IMR-90 (cell line): ENCODE data around the gene HEYL. TPM values are rescaled to one million over a fixed set of nuclear protein-coding genes. Genes with fewer than 3 reads are reported as not detected.

ENCODE experiments used
- ATAC-seq: fragments of 200-7000 bp; cut with Tn5 transposase; 2 replicates; pipeline ENCODE4 v1.9.1; 2020; ENCODE audit warnings: low read depth, mild to moderate bottlenecking, moderate library complexity
- BruUV-seq: library from RNA; stranded (reverse); fragments of 400-500 nt; replicated peaks from 2 replicates; lab custom pipeline; 2021; lab: Mats Ljungman, UMichigan
- CTCF ChIA-PET: fragments of 300-600 bp; formaldehyde crosslinking; extraction: SDS; loops from one replicate; lab custom pipeline; 2021; ENCODE audit warnings: antibody characterized with exemption; lab: Yijun Ruan, JAX
- POLR2A ChIA-PET: fragments of 300-600 bp; sonication (Branson Sonifier 250); formaldehyde crosslinking; loops from one replicate; lab custom pipeline; 2022; ENCODE audit warnings: antibody characterized with exemption; ENCODE audit not compliant: unreplicated experiment; lab: Charles Lee
- DNase-seq: peaks from one replicate; pipeline ENCODE4 v3.0.0; 2013
- H2AFZ ChIP-seq: replicated peaks from 2 replicates; pipeline ENCODE3; 2013; ENCODE audit warnings: low read length, mild to moderate bottlenecking; ENCODE audit not compliant: poor library complexity
- H2AK5ac ChIP-seq: 2 replicates; pipeline ENCODE4 v1.6.1; 2013; ENCODE audit warnings: low read depth, low read length, inconsistent platforms
- H2AK9ac ChIP-seq: replicated peaks from 2 replicates; pipeline ENCODE3; 2013; ENCODE audit warnings: mild to moderate bottlenecking, low read depth, low read length, moderate library complexity; ENCODE audit not compliant: poor library complexity
- H2BK120ac ChIP-seq: 2 replicates; pipeline ENCODE4 v1.6.1; 2013; ENCODE audit warnings: low read depth, low read length, inconsistent platforms
- H2BK15ac ChIP-seq: 3 replicates; pipeline ENCODE4 v1.6.1; 2013; ENCODE audit warnings: low read depth, low read length, inconsistent platforms
- H2BK20ac ChIP-seq: 2 replicates; pipeline ENCODE4 v1.6.1; 2013; ENCODE audit warnings: low read depth, mild to moderate bottlenecking, inconsistent platforms, low read length, moderate library complexity
- H2BK5ac ChIP-seq: 2 replicates; pipeline ENCODE4 v1.6.1; 2013; ENCODE audit warnings: mild to moderate bottlenecking, low read depth, low read length, inconsistent platforms; ENCODE audit not compliant: poor library complexity, severe bottlenecking
- H3K14ac ChIP-seq: replicated peaks from 2 replicates; pipeline ENCODE4 v1.6.1; 2013; ENCODE audit warnings: low read depth, low read length, inconsistent platforms
- H3K18ac ChIP-seq: 2 replicates; pipeline ENCODE4 v1.6.1; 2013; ENCODE audit warnings: low read depth, low read length, control low read depth
- H3K23ac ChIP-seq: 2 replicates; pipeline ENCODE4 v1.6.1; 2013; ENCODE audit warnings: low read depth, low read length, inconsistent platforms
- H3K27ac ChIP-seq: 2 replicates; pipeline ENCODE4 v1.5.1; 2013; ENCODE audit warnings: mild to moderate bottlenecking, control low read depth, low read length; ENCODE audit not compliant: insufficient read depth
- H3K27me3 ChIP-seq: 2 replicates; pipeline ENCODE4 v1.6.1; 2013; ENCODE audit warnings: low read length; ENCODE audit not compliant: control insufficient read depth, insufficient read depth
- H3K36me3 ChIP-seq: 2 replicates; pipeline ENCODE4 v1.6.1; 2013; ENCODE audit warnings: low read length, mixed read lengths; ENCODE audit not compliant: control insufficient read depth, insufficient read depth
- H3K4ac ChIP-seq: 2 replicates; pipeline ENCODE4 v1.6.1; 2013; ENCODE audit warnings: low read depth, low read length, inconsistent platforms
- H3K4me1 ChIP-seq: 2 replicates; pipeline ENCODE4 v1.6.1; 2013; ENCODE audit warnings: low read length, mixed read lengths; ENCODE audit not compliant: control insufficient read depth, insufficient read depth
- H3K4me2 ChIP-seq: 2 replicates; pipeline ENCODE4 v1.6.1; 2013; ENCODE audit warnings: low read depth, mild to moderate bottlenecking, control low read depth, low read length, moderate library complexity
- H3K4me3 ChIP-seq: 2 replicates; pipeline ENCODE4 v1.5.1; 2013; ENCODE audit warnings: low read depth, mild to moderate bottlenecking, control low read depth, low read length, moderate library complexity; ENCODE audit not compliant: insufficient read depth
- H3K56ac ChIP-seq: 2 replicates; pipeline ENCODE4 v1.6.1; 2013; ENCODE audit warnings: low read length, inconsistent platforms; ENCODE audit not compliant: insufficient read depth; ENCODE audit errors: extremely low read depth
- H3K79me1 ChIP-seq, 2 experiments: 2 replicates each; pipeline ENCODE4 v1.6.1; 2013; ENCODE audit warnings: low read length in 2 of 2, inconsistent platforms in 1 of 2, low read depth in 1 of 2
- H3K9ac ChIP-seq: 2 replicates; pipeline ENCODE4 v1.6.1; 2013; ENCODE audit warnings: low read depth, low read length, control low read depth
- H3K9me1 ChIP-seq: 2 replicates; pipeline ENCODE4 v1.6.1; 2013; ENCODE audit warnings: low read length, inconsistent platforms; ENCODE audit not compliant: insufficient read depth
- H3K9me3 ChIP-seq: 2 replicates; pipeline ENCODE4 v1.6.1; 2013; ENCODE audit warnings: low read length; ENCODE audit not compliant: control insufficient read depth, insufficient read depth
- H4K20me1 ChIP-seq: 2 replicates; pipeline ENCODE4 v1.6.1; 2013; ENCODE audit warnings: low read length, inconsistent platforms; ENCODE audit not compliant: insufficient read depth
- H4K5ac ChIP-seq: 2 replicates; pipeline ENCODE4 v1.6.1; 2013; ENCODE audit warnings: mild to moderate bottlenecking, low read depth, low read length, control low read depth
- H4K8ac ChIP-seq, 2 experiments: 2 replicates each; pipeline ENCODE4 v1.6.1; 2013; ENCODE audit warnings: low read depth in 2 of 2, low read length in 2 of 2, control low read depth in 1 of 2, inconsistent platforms in 1 of 2
- H4K91ac ChIP-seq: 2 replicates; pipeline ENCODE4 v1.6.1; 2013; ENCODE audit warnings: low read depth, low read length, inconsistent platforms; ENCODE audit not compliant: insufficient read depth
- BHLHE40 ChIP-seq: fragments of 150-350 bp; IDR thresholded peaks from 2 replicates; pipeline ENCODE4 v1.6.1; 2016; ENCODE audit warnings: mild to moderate bottlenecking, low read depth, low read length
- CEBPB ChIP-seq: IDR thresholded peaks from 2 replicates; pipeline ENCODE4 v1.6.1; 2012; ENCODE audit warnings: low read depth, low read length, improper control_type of control experiment
- CHD1 ChIP-seq: IDR thresholded peaks from 2 replicates; pipeline ENCODE4 v1.6.1; 2012; ENCODE audit warnings: low read depth, low read length, improper control_type of control experiment
- CTCF ChIP-seq: conservative IDR thresholded peaks from 2 replicates; pipeline ENCODE4 v1.5.1; 2012; ENCODE audit warnings: mild to moderate bottlenecking, low read depth, low read length, improper control_type of control experiment
- ELK1 ChIP-seq: fragments of 150-350 bp; IDR thresholded peaks from 2 replicates; pipeline ENCODE4 v1.6.1; 2016; ENCODE audit warnings: low read depth, mild to moderate bottlenecking, low read length, moderate library complexity, borderline replicate concordance
- FOS ChIP-seq: fragments of 150-350 bp; IDR thresholded peaks from 2 replicates; pipeline ENCODE4 v1.6.1; 2016; ENCODE audit warnings: low read depth, low read length
- MAZ ChIP-seq: IDR thresholded peaks from 2 replicates; pipeline ENCODE4 v1.6.1; 2012; ENCODE audit warnings: low read depth, mild to moderate bottlenecking, low read length, improper control_type of control experiment, moderate library complexity, borderline replicate concordance
- MXI1 ChIP-seq: IDR thresholded peaks from 2 replicates; pipeline ENCODE4 v1.6.1; 2012; ENCODE audit warnings: low read depth, mild to moderate bottlenecking, low read length, moderate library complexity, borderline replicate concordance
- NFE2L2 ChIP-seq: fragments of 150-350 bp; IDR thresholded peaks from 2 replicates; pipeline ENCODE4 v1.6.1; 2016; ENCODE audit warnings: low read depth, mild to moderate bottlenecking, low read length
- POLR2A ChIP-seq: IDR thresholded peaks from 2 replicates; pipeline ENCODE4 v1.6.1; 2012; ENCODE audit warnings: mild to moderate bottlenecking, low read depth, low read length
- RAD21 ChIP-seq: IDR thresholded peaks from 2 replicates; pipeline ENCODE4 v1.6.1; 2012; ENCODE audit warnings: low read length, improper control_type of control experiment
- RCOR1 ChIP-seq: IDR thresholded peaks from 2 replicates; pipeline ENCODE4 v1.6.1; 2012; ENCODE audit warnings: mild to moderate bottlenecking, low read length, improper control_type of control experiment; ENCODE audit not compliant: insufficient replicate concordance
- RFX5 ChIP-seq: IDR thresholded peaks from 2 replicates; pipeline ENCODE4 v1.8.0; 2012; ENCODE audit warnings: low read depth, mild to moderate bottlenecking, low read length, moderate library complexity
- SMC3 ChIP-seq: fragments of 150-350 bp; IDR thresholded peaks from 2 replicates; pipeline ENCODE4 v1.6.1; 2016; ENCODE audit warnings: low read depth, mild to moderate bottlenecking, antibody characterized with exemption, low read length, moderate library complexity
- USF2 ChIP-seq: fragments of 150-350 bp; IDR thresholded peaks from 2 replicates; pipeline ENCODE4 v1.6.1; 2017; ENCODE audit warnings: mild to moderate bottlenecking, antibody characterized with exemption, low read length, low read depth
- WGBS, 2 experiments: methylation state at CpG; one replicate each; pipeline versions ENCODE4 v1.1.5 to v1.1.7; 2013; ENCODE audit warnings: missing lambda C conversion rate in 2 of 2; ENCODE audit not compliant: insufficient read length in 1 of 2; ENCODE audit errors: extremely low coverage in 2 of 2; 5-methylcytosine and 5-hydroxymethylcytosine counted together
- dilution Hi-C: fragments of 300-500 bp; cut with HindIII; formaldehyde crosslinking; loops from one replicate; pipeline ENCODE4 v1.14.3; 2018; ENCODE audit warnings: low sequenced_read_pairs; ENCODE audit not compliant: unreplicated experiment
- in situ Hi-C: fragments of 300-500 bp; cut with MboI; formaldehyde crosslinking; loops from 3 replicates; pipeline ENCODE4 v1.14.3; 2019; ENCODE audit warnings: low sequenced_read_pairs, inconsistent platforms, mixed read lengths
- intact Hi-C: fragments of 100-400 bp; cut with micrococcal nuclease; formaldehyde crosslinking; loops from 2 replicates; pipeline ENCODE4 v1.10.0; 2022
- polyA plus RNA-seq, 3 experiments: library from polyadenylated mRNA; depleted of rRNA; stranded (reverse); fragments of >200 nt; gene quantifications; 2 replicates each; pipeline ENCODE4 v1.2.3, GENCODE V29; 2012; ENCODE audit warnings: low replicate concordance in 1 of 3
- total RNA-seq: library from RNA; depleted of rRNA; stranded (reverse); fragments of >200 nt; gene quantifications from 2 replicates; pipeline ENCODE4 v1.2.3, GENCODE V29; 2012

The HEYL gene
- total and polyA plus RNA-seq, 2 of the 4 experiments (the other 2 are of a cell fraction): 0.02 TPM; not detected in 1

DNA sequence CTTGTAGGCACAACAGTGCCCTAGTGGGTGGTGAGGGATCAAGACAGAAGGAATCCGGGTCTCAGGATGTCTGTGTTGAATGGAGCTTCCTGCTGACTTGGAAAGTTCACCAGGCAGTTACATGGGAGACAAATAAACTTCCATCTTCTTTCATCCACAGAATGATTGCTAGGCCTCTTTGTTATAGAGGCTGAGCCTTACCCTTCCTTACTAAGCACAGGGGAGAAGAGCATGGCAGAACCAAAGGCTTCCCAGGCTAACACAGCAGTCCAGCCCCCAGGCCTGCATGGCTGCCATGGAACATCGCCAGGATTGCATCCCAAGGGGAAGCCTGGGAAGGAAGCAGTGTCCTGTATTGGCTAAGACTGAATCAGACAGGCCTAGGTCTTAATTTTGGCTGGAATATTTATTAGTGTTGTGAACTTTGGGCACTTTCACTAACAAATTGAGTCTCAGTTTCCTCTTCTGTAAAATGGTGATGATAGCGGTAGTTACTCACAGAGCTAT, 18.7 kb downstream of the HEYL start:
- no CpG with 5 or more reads among the region's 3 CpGs for WGBS, 2 experiments
- ATAC-seq (no peak), DNase-seq (no peak)
- H3K23ac ChIP-seq: no peak overlapping the region
- no TSS peak for BruUV-seq
- no peak overlapping the region for H4K5ac ChIP-seq
- H4K91ac ChIP-seq: no peak overlapping the region
- no peak overlapping the region for H3K4me3 ChIP-seq
- no peak overlapping the region for H4K8ac ChIP-seq
- ChIA-PET POLR2A (no interaction called here), CTCF (interaction anchor here (0.5 kb wide), 1 partner anchor 128 kb away, joined by 3 read pairs; no protein-coding TSS in a partner anchor)
- H3K4me1 ChIP-seq: peaks cover 3% of the 10 kb centered on the region; the same call in 1 of the 2 replicates
- H3K36me3 ChIP-seq: no peaks in the 10 kb centered on the region
- H2BK120ac ChIP-seq: no peak overlapping the region
- H3K4me2 ChIP-seq: no peak overlapping the region
- no peak overlapping the region for H3K18ac ChIP-seq
- H3K27ac ChIP-seq: no peak overlapping the region
- no peak overlapping the region for H2AK5ac ChIP-seq
- TF ChIP-seq SMC3: no peak
- TF ChIP-seq RFX5: no peak
- TF ChIP-seq BHLHE40: no peak
- TF ChIP-seq FOS: no peak
- no peak for TF ChIP-seq RCOR1
- TF ChIP-seq CEBPB: no peak
- no peak for TF ChIP-seq USF2
- TF ChIP-seq MAZ: no peak
- no peak for TF ChIP-seq CTCF
- TF ChIP-seq RAD21: no peak
- TF ChIP-seq POLR2A: no peak
- no peak for TF ChIP-seq MXI1
- TF ChIP-seq NFE2L2: no peak
- no peak for TF ChIP-seq CHD1
- no peak for TF ChIP-seq ELK1
- no peaks in the 10 kb centered on the region for H4K20me1 ChIP-seq
- H3K56ac ChIP-seq: no peak overlapping the region
- H3K9ac ChIP-seq: no peak overlapping the region
- in situ Hi-C loops: no loop called here
- H2BK15ac ChIP-seq: no peak overlapping the region
- no peak overlapping the region for H2BK20ac ChIP-seq
- H3K4ac ChIP-seq: no peak overlapping the region
- no peak overlapping the region for H2AK9ac ChIP-seq
- no peak overlapping the region for H3K14ac ChIP-seq
- no peaks in the 10 kb centered on the region for H3K79me1 ChIP-seq
- H3K9me1 ChIP-seq: no peaks in the 10 kb centered on the region
- dilution Hi-C loops: no loop called here
- H3K9me3 ChIP-seq: 0 out of 2 replicates have a peak, but pooled peaks cover 2% of the 10 kb centered on the region
- peaks cover 27% of the 10 kb centered on the region for H3K27me3 ChIP-seq
- intact Hi-C loops: no loop called here
- no peak overlapping the region for H2AFZ ChIP-seq
- H2BK5ac ChIP-seq: no peak overlapping the region
